Adrenal gland (tissue), 12 donors: Measurements from ENCODE around the gene GRM5. TPM values are rescaled to one million over a fixed set of nuclear protein-coding genes. Genes with fewer than 3 reads are reported as not detected.

Experiments used
- DNase-seq, 7 donors: peaks; one replicate each; pipeline ENCODE4 v3.0.0-alpha.2; 2019 to 2020
- H3K27ac ChIP-seq, 5 donors: fragments of 200-600 bp; sonication (generic) in 4 of 5; 1 replicate in 3 of 5; 2 replicates in 2 of 5; pipeline versions ENCODE4 v1.5.1 to v1.8.0; 2016 to 2020; ENCODE audit warnings: mild to moderate bottlenecking in 1 of 5
- H3K27me3 ChIP-seq: fragments of 200-600 bp; 2 replicates; pipeline ENCODE4 v1.8.0; 2021
- H3K36me3 ChIP-seq, 2 donors: fragments of 200-600 bp; replicated peaks in 1 of 2; 1 replicate in 1 of 2; 2 replicates in 1 of 2; pipeline versions ENCODE4 v1.5.1 to v1.8.0; 2018 to 2022
- H3K4me1 ChIP-seq, 2 donors: fragments of 200-600 bp; replicated peaks in 1 of 2; 1 replicate in 1 of 2; 2 replicates in 1 of 2; pipeline versions ENCODE4 v1.5.1 to v1.8.0; 2018 to 2021
- H3K4me3 ChIP-seq, 4 donors: fragments of 200-600 bp; sonication (generic) in 3 of 4; one replicate each; pipeline ENCODE4 v1.5.1; 2016 to 2018
- H3K9me3 ChIP-seq, 3 donors: fragments of 200-600 bp; sonication (generic) in 1 of 3; replicated peaks in 1 of 3; 1 replicate in 2 of 3; 2 replicates in 1 of 3; pipeline versions ENCODE4 v1.5.1 to v1.8.0; 2016 to 2021
- CTCF ChIP-seq, 6 experiments: fragments of 450-650 bp in 4 of 6; fragments of 200-600 bp in 2 of 6; sonication (generic) in 1 of 6; IDR thresholded peaks; 1 replicate in 5 of 6; 2 replicates in 1 of 6; pipeline versions ENCODE4 v1.5.1 to v1.8.0; 2016 to 2021; ENCODE audit warnings: antibody characterized with exemption in 6 of 6, mild to moderate bottlenecking in 2 of 6, moderate library complexity in 1 of 6
- POLR2A ChIP-seq, 2 donors: fragments of 450-650 bp; IDR thresholded peaks; one replicate each; pipeline ENCODE4 v1.6.1; 2017; ENCODE audit warnings: antibody characterized with exemption in 2 of 2, mild to moderate bottlenecking in 2 of 2, moderate library complexity in 1 of 2
- WGBS, 4 donors: extraction: QIAGEN DNeasy Blood & Tissue Kit in 2 of 4; methylation state at CpG; one replicate each; pipeline versions ENCODE4 v1.1.5 to v1.1.7; 2013 to 2017; 5-methylcytosine and 5-hydroxymethylcytosine counted together
- intact Hi-C, 2 donors: fragments of 100-400 bp; cut with DNase I; formaldehyde crosslinking; loops; one replicate each; pipeline versions ENCODE4 v1.14.1 to v1.15.0; 2022 to 2023
- polyA plus RNA-seq, 3 donors: library from polyadenylated mRNA; stranded (reverse); fragments of 200-250 nt in 2 of 3; fragments of 350-450 nt in 1 of 3; fragmentation: Illumina TruSeq in 1 of 3; extraction: RNeasy Lipid Tissue Mini Kit (QIAGEN cat#74804) in 1 of 3; gene quantifications; one replicate each; pipeline ENCODE4 v1.2.3, GENCODE V29; 2013 to 2014
- total RNA-seq, 9 donors: library from RNA; depleted of rRNA in 4 of 9; stranded (reverse); fragments of >200 nt in 4 of 9; fragments of 120-200 nt in 1 of 9; fragmentation: NEBNext Ultra II Directional in 1 of 9; extraction: Animal tissue kit (Norgen Biotek cat#: 25700) in 1 of 9; gene quantifications; one replicate each; pipeline versions ENCODE4 v1.1.0 to v1.2.4, GENCODE V29; 2013 to 2023
- donor health status: healthy with polysubstance abuse.
- donor health status: Bipolar disorder and iron deficiency.
- donor health status: DM: yes; HTN: yes; CAD: no.
- donor health status: DM: no; HTN: no; CAD: no.
- donor health status: DM: no; HTN: no; CAD: no.
- donor health status: DM: yes; HTN: yes; CAD: no.

GRM5 gene
- total and polyA plus RNA-seq, 12 donors, result under 0.01 to 0.33 (median 0.17) TPM; not detected in 8

GRCh38 chr11:88495836-88496235, 569.9 kb downstream of the GRM5 start:
- H3K27ac ChIP-seq, result no peak overlapping the region
- no peaks in the 10 kb centered on the region for H3K27me3 ChIP-seq
- H3K4me3 ChIP-seq, result no peak overlapping the region
- no peaks in the 10 kb centered on the region for H3K36me3 ChIP-seq
- intact Hi-C loops, result no loop called here
- H3K4me1 ChIP-seq, result no peaks in the 10 kb centered on the region
- WGBS, 4 donors, result 93 to 98% (median 93%) methylated on average over 2 of the region's 2 CpGs
- no peak for TF ChIP-seq CTCF (IDR thresholded peaks at IDR 0.05)
- TF ChIP-seq POLR2A (IDR thresholded peaks at IDR 0.05), result no peak
- H3K9me3 ChIP-seq, result peaks cover 0 to 4% (median 0%) of the 10 kb centered on the region in 3 donors
- DNase-seq, result no peak

GRCh38 chr11:88494848-88495247, 570.9 kb downstream of the GRM5 start:
- 88 to 97% (median 96%) methylated on average over 2 of the region's 2 CpGs for WGBS, 4 donors
- TF ChIP-seq POLR2A (IDR thresholded peaks at IDR 0.05) (no peak), CTCF (IDR thresholded peaks at IDR 0.05) (no peak)
- no peak for DNase-seq
- Histone ChIP-seq H3K9me3 (peaks cover 0 to 4% (median 0%) of the 10 kb centered on the region in 3 donors), H3K4me3 (no peak overlapping the region), H3K27ac (no peak overlapping the region), H3K36me3 (no peaks in the 10 kb centered on the region), H3K4me1 (no peaks in the 10 kb centered on the region), H3K27me3 (no peaks in the 10 kb centered on the region)
- intact Hi-C loops, result no loop called here

GRCh38 chr11:88491674-88492073, 574.1 kb downstream of the GRM5 start:
- H3K4me1 ChIP-seq, result no peaks in the 10 kb centered on the region
- H3K36me3 ChIP-seq, result no peaks in the 10 kb centered on the region
- H3K27me3 ChIP-seq, result no peaks in the 10 kb centered on the region
- H3K9me3 ChIP-seq, result peaks cover 0 to 4% (median 0%) of the 10 kb centered on the region in 3 donors
- no peak overlapping the region for H3K4me3 ChIP-seq
- DNase-seq, result no peak
- intact Hi-C loops, result no loop called here
- TF ChIP-seq POLR2A (IDR thresholded peaks at IDR 0.05), result no peak
- TF ChIP-seq CTCF (IDR thresholded peaks at IDR 0.05), result no peak
- no peak overlapping the region for H3K27ac ChIP-seq

- H3K27me3 ChIP-seq, result no peaks in the 10 kb centered on the region
- peaks cover 0 to 4% (median 0%) of the 10 kb centered on the region in 3 donors for H3K9me3 ChIP-seq
- no peak for DNase-seq
- intact Hi-C loops, result loop anchor here in 1 of 2 donors (10.0 kb wide), 1 partner anchor 56 kb away; no protein-coding TSS in a partner anchor
- H3K36me3 ChIP-seq, result no peaks in the 10 kb centered on the region
- 84 to 89% (median 86%) methylated on average over 2 of the region's 2 CpGs for WGBS, 4 donors
- H3K27ac ChIP-seq, result no peak overlapping the region
- H3K4me3 ChIP-seq, result no peak overlapping the region
- H3K4me1 ChIP-seq, result no peaks in the 10 kb centered on the region
- TF ChIP-seq POLR2A (IDR thresholded peaks at IDR 0.05) (no peak), CTCF (IDR thresholded peaks at IDR 0.05) (no peak)
Observed at GRCh38 chr11:88489030-88489429, 576.8 kb downstream of the GRM5 start.
